Endothelial cell of umbilical vein (primary cell): ENCODE results near the gene TRIP13. TPM values are rescaled to one million over a fixed set of nuclear protein-coding genes. Genes with fewer than 3 reads are reported as not detected.

Experiments
- BruUV-seq: library from RNA; stranded (reverse); fragments of 400-500 nt; replicated peaks from 2 replicates; lab custom pipeline; 2021; lab: Mats Ljungman, UMichigan
- CTCF ChIA-PET: fragments of 300-600, 350-600 bp; sonication (Branson Sonifier 250); formaldehyde crosslinking; loops from one replicate; lab custom pipeline; 2021; ENCODE audit warnings: antibody characterized with exemption, inconsistent platforms; lab: Charles Lee
- POLR2A ChIA-PET: fragments of 300-600, 350-600 bp; sonication (Branson Sonifier 250); formaldehyde crosslinking; loops from one replicate; lab custom pipeline; 2021; ENCODE audit warnings: antibody characterized with exemption, inconsistent platforms; lab: Charles Lee
- DNase-seq: peaks from one replicate; pipeline ENCODE4 v3.0.0-alpha.2; 2011; ENCODE audit warnings: low read depth, low spot score
- FAIRE-seq: peaks from 2 replicates; lab custom pipeline; 2011; peaks lifted over from hg19 to GRCh38; lab: Jason Lieb, UNC
- H2AFZ ChIP-seq: 2 replicates; pipeline ENCODE4 v1.6.0; 2012; ENCODE audit warnings: low read depth, low read length, control low read depth, inconsistent platforms
- H3K27ac ChIP-seq: 2 replicates; pipeline ENCODE4 v1.5.1; 2011; ENCODE audit warnings: low read depth, mild to moderate bottlenecking, control low read depth, low read length, moderate library complexity; ENCODE audit not compliant: insufficient read depth
- H3K27me3 ChIP-seq, 2 experiments: 2 replicates each; pipeline versions ENCODE4 v1.6.0 to v1.6.1; 2011; ENCODE audit warnings: low read length in 2 of 2, mixed read lengths in 1 of 2; ENCODE audit not compliant: control insufficient read depth in 2 of 2, insufficient read depth in 2 of 2
- H3K36me3 ChIP-seq, 2 experiments: 2 replicates in 1 of 2; 3 replicates in 1 of 2; pipeline ENCODE4 v1.5.1; 2011; ENCODE audit warnings: low read length in 2 of 2, mild to moderate bottlenecking in 1 of 2, moderate library complexity in 1 of 2; ENCODE audit not compliant: control insufficient read depth in 2 of 2, insufficient read depth in 2 of 2; ENCODE audit errors: extremely low read depth in 1 of 2
- H3K4me1 ChIP-seq: 3 replicates; pipeline ENCODE4 v1.5.1; 2011; ENCODE audit warnings: mild to moderate bottlenecking, low read length; ENCODE audit not compliant: control insufficient read depth, insufficient read depth; ENCODE audit errors: extremely low read depth
- H3K4me2 ChIP-seq: 2 replicates; pipeline ENCODE4 v1.6.1; 2011; ENCODE audit warnings: low read length, control low read depth, mixed read lengths; ENCODE audit not compliant: insufficient read depth
- H3K4me3 ChIP-seq, 3 experiments: fragments of 200-600 bp in 1 of 3; sonication (generic), shearing (Covaris generic) in 1 of 3; replicated peaks in 1 of 3; 2 replicates each; pipeline ENCODE4 v1.5.1; 2011 to 2016; ENCODE audit warnings: control low read depth in 3 of 3, low read length in 3 of 3, mild to moderate bottlenecking in 2 of 3, inconsistent platforms in 1 of 3, low read depth in 1 of 3, moderate library complexity in 1 of 3; ENCODE audit not compliant: insufficient read depth in 1 of 3
- H3K79me2 ChIP-seq: 2 replicates; pipeline ENCODE4 v1.6.0; 2012; ENCODE audit warnings: low read length, inconsistent platforms; ENCODE audit not compliant: control insufficient read depth, insufficient read depth
- H3K9ac ChIP-seq: replicated peaks from 2 replicates; pipeline ENCODE3; 2011; ENCODE audit warnings: low read length, control low read depth; ENCODE audit not compliant: insufficient read depth; ENCODE audit errors: extremely low read depth
- H3K9me1 ChIP-seq: replicated peaks from 3 replicates; pipeline ENCODE4 v1.6.0; 2011; ENCODE audit warnings: mild to moderate bottlenecking, low read length; ENCODE audit not compliant: control insufficient read depth, insufficient read depth; ENCODE audit errors: extremely low read depth
- H3K9me3 ChIP-seq: replicated peaks from 2 replicates; pipeline ENCODE4 v1.5.1; 2012; ENCODE audit warnings: low read length, inconsistent platforms; ENCODE audit not compliant: control insufficient read depth, insufficient read depth
- H4K20me1 ChIP-seq: replicated peaks from 2 replicates; pipeline ENCODE3; 2011; ENCODE audit warnings: mild to moderate bottlenecking, low read length; ENCODE audit not compliant: control insufficient read depth, insufficient read depth; ENCODE audit errors: extremely low read depth
- EZH2 ChIP-seq: IDR thresholded peaks from 2 replicates; pipeline ENCODE4 v1.6.1; 2012; ENCODE audit warnings: borderline replicate concordance, low read depth, mild to moderate bottlenecking, moderate library complexity, low read length, inconsistent platforms; ENCODE audit not compliant: severe bottlenecking
- JUN ChIP-seq: IDR thresholded peaks from 2 replicates; pipeline ENCODE4 v1.6.1; 2011; ENCODE audit warnings: borderline replicate concordance, low read depth; ENCODE audit not compliant: insufficient read length, insufficient read depth
- MYC ChIP-seq: IDR thresholded peaks from one replicate; pipeline ENCODE4 v1.6.1; 2011; ENCODE audit warnings: mild to moderate bottlenecking, low read depth, low read length
- POLR2A ChIP-seq: IDR thresholded peaks from 2 replicates; pipeline ENCODE4 v1.6.1; 2012; ENCODE audit warnings: low read depth, mild to moderate bottlenecking, control low read depth, low read length
- dilution Hi-C: fragments of 300-500 bp; cut with MboI; formaldehyde crosslinking; loops from one replicate; pipeline ENCODE4 v1.15.0; 2019; ENCODE audit warnings: low sequenced_read_pairs; ENCODE audit not compliant: extremely low pct_ligation_motif_present
- intact Hi-C: fragments of 100-400 bp; cut with micrococcal nuclease; formaldehyde crosslinking; loops from one replicate; pipeline ENCODE4 v1.10.0; 2022
- polyA plus RNA-seq, 4 experiments: library from polyadenylated mRNA; depleted of rRNA in 3 of 4; stranded (reverse) in 3 of 4; unstranded in 1 of 4; fragments of >200 nt; gene quantifications; 2 replicates each; pipeline versions ENCODE4 v1.2.1 to v1.2.3, GENCODE V29; 2011 to 2012; ENCODE audit warnings: missing spikeins in 1 of 4
- total RNA-seq: library from RNA; stranded (reverse); gene quantifications from 2 replicates; pipeline ENCODE4 v1.2.3, GENCODE V29; 2021

TRIP13 gene
- total and polyA plus RNA-seq, 2 donors (not counting 3 experiments of a cell fraction or from before 2014, with no cell fraction given): 17.4 to 39.0 TPM

GRCh38 chr5:893137-893506 lies 438 bp downstream of the TRIP13 start:
- H3K9me1 ChIP-seq: no peaks in the 10 kb centered on the region
- H3K79me2 ChIP-seq: peaks cover 68% of the 10 kb centered on the region
- dilution Hi-C loops (no loop called here), intact Hi-C loops (loop anchor here (2.0 kb wide), 1 partner anchor 20 kb away; no protein-coding TSS in a partner anchor)
- no peaks in the 10 kb centered on the region for H4K20me1 ChIP-seq
- H2AFZ ChIP-seq: peak overlapping the region; percentile 88
- H3K36me3 ChIP-seq: peaks cover 0 to 16% of the 10 kb centered on the region in 2 experiments
- BruUV-seq: no TSS peak
- H3K4me3 ChIP-seq: peak overlapping the region; percentile 56 to 69 (median 63)
- CTCF ChIA-PET: interaction anchor here (1.0 to 4.7 kb wide), 6 partner anchors 9 to 235 kb away, joined by 3 to 29 read pairs (median 4); no protein-coding TSS in a partner anchor
- no peaks in the 10 kb centered on the region for H3K9me3 ChIP-seq
- peak overlapping the region; percentile 17 for H3K27ac ChIP-seq
- H3K4me2 ChIP-seq: peak overlapping the region; percentile 87
- no peak for TF ChIP-seq EZH2
- H3K27me3 ChIP-seq: no peaks in the 10 kb centered on the region
- peak; percentile 33 for FAIRE-seq
- H3K9ac ChIP-seq: peak overlapping the region; percentile 72
- DNase-seq: no peak
- POLR2A ChIA-PET: no interaction called here
- peaks cover 14% of the 10 kb centered on the region for H3K4me1 ChIP-seq

GRCh38 chr5:893711-894110 lies 1.0 kb downstream of the TRIP13 start:
- Histone ChIP-seq H3K4me1 (peaks cover 14% of the 10 kb centered on the region), H3K9me1 (no peaks in the 10 kb centered on the region), H3K27me3 (no peaks in the 10 kb centered on the region), H2AFZ (no peak overlapping the region), H3K9ac (peak overlapping the region; percentile 72), H3K27ac (peak overlapping the region; percentile 17), H3K36me3 (peaks cover 0 to 14% of the 10 kb centered on the region in 2 experiments), H3K9me3 (no peaks in the 10 kb centered on the region), H3K79me2 (peaks cover 66% of the 10 kb centered on the region), H3K4me3 (peak overlapping the region in 2 of 3 experiments; percentile 56 to 69), H3K4me2 (peak overlapping the region; percentile 87), H4K20me1 (no peaks in the 10 kb centered on the region)
- intact Hi-C loops: loop anchor here (2.0 kb wide), 1 partner anchor 21 kb away; no protein-coding TSS in a partner anchor
- FAIRE-seq (no peak), DNase-seq (no peak)
- no TSS peak for BruUV-seq
- dilution Hi-C loops: no loop called here
- TF ChIP-seq MYC: no peak
- no peak for TF ChIP-seq JUN
- TF ChIP-seq POLR2A: no peak
- ChIA-PET POLR2A (no interaction called here), CTCF (interaction anchor here (4.7 kb wide), 1 partner anchor 9 kb away, joined by 29 read pairs; no protein-coding TSS in a partner anchor)
